HG02798 (cell line): ENCODE results near the gene NUMB.

Experiments
- ATAC-seq: cut with Tn5 transposase; IDR thresholded peaks from one replicate; pipeline ENCODE4 v1.9.1; 2021; ENCODE audit warnings: mild to moderate bottlenecking; ENCODE audit not compliant: unreplicated experiment, poor library complexity

NUMB gene

DNA sequence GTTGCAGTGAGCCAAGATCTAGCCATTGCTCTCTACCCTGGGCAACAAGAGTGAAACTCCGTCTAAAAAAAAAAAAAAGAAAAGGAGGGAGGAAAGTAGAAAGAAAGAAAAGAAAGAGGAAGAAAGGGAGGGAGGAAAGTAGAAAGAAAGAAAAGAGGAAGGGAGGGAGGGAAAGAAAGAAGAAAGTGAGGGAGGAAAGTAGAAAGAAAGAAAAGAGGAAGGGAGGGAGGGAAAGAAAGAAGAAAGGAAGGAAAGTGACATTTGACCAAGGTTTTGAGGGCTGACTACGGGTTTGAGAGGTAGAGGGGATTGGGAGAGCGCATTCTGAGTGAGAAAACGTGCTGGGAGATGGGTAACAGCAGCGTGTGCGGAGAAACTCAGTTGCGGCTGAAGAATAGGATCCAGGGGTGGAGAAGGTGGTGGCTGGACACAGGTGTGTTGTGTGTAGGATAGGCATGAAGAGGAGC is 221.6 kb downstream of the NUMB start:
- ATAC-seq = no peak

DNA sequence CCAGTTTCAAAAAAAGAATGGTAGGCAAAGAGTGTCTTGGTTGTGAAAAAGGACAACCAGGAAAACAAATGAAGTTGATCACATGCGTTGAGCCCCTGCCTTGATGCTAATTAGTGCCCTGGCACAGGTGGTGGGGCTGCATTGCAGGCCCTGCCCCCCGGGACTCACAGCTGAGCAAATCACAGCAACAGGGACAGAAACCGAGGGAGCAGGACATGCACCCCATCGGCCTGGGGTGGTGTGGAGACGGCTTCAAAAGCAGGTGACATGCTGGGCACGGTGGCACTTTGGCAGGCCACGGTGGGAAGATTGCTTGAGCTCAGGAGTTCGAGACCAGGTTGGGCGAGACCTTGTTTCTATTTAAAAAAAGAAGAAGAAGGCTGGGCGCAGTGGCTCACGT is 222.2 kb downstream of the NUMB start:
- no peak for ATAC-seq

DNA sequence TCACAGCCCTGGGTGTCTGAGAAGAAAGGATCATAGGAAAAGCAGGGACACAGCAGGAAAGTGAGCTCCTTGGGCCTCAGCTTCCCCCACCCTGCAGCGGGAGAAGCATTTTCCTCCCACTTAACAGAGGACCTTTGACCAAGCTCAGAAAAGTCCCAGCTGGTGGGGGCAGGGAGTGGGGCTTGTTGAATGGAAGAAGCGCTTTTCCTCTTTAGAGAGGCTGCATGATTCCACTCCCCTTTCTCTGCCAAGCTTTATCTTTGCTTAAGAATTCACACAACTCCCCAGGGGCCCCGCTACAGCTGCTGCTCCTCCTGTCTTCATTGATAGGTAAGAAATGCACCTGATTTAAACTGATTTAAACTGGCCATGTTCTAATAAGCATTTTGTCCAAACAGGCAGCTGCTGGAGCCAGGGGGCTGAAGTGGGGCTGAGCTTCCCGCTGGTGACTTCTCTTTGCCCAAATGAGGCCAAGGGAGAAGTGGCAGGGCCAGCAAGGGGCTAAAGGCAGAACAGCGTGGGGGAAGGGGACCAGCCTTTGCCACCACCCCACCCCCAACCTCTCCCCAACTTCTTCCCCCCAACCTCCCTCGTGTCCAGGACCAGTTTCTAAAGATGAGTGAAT is 222.7 kb downstream of the NUMB start:
- ATAC-seq = no peak

DNA sequence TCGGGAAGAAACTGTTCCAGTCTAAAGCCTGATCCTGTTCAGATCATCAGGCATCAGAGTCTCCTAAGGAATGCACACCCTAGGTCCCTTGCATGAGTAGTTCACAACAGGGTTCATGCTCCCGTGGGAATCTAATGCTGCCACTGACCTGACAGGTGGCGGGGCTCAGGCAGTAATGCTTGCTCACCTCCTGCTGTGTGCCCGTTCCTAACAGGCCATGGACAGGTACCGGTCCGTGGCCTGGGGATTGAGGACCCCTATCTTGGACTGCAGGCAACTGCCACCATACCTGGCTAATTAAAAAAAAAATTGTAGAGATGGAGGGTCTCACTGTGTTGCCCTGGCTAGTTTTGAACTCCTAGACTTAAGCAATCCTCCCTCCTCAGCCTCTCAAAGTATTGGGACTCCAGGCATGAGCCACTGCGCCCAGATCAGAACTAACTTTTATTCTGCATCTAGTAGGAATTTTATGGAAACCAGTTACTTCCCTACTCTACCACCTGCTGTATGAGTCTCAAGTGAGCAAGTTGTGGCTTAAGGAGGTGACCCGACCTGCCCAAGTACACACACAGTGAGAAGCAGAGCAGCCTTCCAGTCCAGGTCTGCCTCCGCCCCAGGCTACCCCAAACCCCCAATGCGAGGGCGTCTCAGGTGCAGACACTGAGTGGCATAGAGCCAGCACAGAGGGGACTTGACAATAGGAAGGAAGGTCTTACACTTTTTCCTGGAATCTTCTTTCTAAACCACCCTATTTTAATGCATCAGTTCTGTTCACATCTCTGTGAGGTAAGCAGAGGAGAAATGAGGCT is 223.6 kb downstream of the NUMB start:
- ATAC-seq = no peak

DNA sequence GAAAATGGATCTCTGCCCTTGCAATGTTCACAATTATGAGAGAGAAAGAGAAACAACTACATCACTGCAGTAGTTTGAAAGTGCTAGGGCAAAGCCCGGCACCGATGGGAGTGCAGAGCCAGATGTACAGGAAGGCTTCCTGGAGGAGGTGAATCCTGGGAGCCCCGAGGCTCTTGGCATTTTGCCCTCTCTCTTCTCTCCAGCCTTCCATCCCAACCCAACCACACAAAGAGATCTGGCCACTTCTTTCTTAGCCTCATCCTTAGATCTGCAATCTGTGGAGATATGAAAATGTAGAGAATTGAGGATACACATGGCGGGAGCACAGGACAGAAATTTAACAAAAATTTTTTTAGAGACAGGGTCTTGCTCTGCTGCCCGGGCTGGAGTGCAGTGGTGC is 224.3 kb downstream of the NUMB start:
- ATAC-seq = no peak

DNA sequence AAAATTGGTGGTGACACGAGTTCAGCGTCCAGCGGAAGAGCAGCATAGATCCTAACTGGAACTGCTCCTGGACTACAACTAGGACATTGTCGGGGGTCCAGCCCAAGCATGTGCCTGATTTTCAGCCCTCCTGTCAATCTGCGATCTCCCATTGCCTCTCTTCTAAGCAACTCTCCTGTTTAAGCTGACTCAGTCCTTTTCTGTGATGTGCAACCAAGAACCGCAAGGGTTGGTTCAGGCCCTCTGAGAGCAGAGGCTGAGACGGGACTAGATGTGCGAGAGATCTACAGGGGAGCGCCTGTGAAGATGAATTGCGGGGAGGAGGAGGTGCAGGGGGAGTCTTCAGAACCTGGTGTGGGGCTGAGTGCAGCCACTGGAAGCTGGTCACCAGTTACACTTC is 224.8 kb downstream of the NUMB start:
- no peak for ATAC-seq

DNA sequence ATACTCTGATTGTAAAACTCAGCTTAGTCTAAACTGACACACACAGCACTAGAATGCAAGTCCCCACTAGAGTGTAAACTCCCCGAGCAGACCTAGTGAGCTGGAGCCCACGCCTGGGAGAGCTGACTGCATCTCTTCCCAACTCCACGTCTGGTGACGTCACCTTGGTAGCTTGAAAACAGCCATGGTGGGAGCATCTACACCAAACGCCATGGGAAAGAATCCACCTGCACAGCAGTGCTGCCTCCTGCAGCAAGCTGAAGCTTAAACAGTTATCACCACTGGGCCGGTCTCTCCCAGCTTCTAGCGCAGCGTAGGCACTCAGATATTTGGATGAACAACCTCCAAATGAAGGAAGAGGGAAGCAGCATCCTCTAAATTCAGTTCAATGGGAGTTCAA is 225.4 kb downstream of the NUMB start:
- no peak for ATAC-seq

DNA sequence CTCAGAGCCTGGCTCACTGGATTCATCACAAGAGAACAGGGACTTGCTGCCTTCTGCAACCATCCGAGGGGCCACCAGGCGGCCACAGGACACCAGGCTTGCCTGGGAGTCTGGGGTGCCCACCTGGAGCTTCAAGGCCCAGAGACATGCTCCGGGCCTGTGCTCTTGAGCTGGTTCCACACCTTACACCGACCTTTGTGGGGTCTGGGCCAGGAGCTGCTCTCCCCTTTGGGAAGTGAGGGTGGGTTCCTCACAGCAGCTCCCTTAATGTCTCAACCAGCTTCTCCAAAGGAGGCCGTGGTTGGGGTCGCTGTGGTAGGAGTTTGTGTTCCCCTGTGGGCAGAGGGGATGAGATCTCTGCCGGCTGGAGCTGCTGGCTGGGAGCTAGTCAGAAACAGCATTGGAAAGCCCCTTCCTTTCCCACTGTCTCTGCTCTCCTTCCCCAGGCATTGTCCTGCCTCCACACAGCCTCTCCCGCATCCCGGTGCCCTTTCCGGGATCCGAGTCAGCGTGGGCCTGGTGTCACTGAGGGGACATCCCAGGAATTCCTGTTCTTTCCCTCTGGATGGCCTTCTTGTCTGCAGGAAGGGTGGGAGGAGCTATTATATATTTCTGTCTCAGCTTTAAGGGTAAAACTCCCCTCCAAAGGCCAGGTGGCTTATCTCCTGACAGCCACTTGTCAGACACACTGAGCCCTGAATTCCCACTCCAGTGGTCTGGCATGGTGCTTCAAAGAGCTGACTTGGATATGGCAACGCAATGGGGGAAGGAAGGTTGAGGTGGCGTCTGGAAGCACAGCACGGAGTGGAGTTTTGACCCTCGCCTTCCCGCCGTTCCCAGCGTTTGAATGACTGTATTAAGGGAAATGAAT is 226.1 kb downstream of the NUMB start:
- no peak for ATAC-seq

DNA sequence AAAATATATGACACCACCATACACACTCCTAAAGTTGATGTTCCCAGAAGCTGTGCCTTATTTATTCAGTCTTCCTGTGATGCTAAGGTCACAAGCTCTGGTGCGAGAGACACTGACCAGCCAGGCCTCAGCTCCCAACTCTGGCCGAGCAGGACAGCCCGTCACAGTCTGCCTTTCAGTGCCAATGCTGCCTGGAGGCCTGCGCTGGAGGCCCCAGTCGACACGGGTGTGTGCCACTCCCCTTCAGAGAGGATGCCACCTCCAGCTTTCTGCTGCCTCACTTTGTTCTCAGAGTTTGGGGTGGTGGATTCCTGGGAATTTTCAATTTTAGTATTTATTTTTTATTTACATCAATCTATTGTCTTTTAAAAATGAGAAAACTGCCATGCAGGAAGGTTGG is 228.3 kb downstream of the NUMB start:
- ATAC-seq = no peak

DNA sequence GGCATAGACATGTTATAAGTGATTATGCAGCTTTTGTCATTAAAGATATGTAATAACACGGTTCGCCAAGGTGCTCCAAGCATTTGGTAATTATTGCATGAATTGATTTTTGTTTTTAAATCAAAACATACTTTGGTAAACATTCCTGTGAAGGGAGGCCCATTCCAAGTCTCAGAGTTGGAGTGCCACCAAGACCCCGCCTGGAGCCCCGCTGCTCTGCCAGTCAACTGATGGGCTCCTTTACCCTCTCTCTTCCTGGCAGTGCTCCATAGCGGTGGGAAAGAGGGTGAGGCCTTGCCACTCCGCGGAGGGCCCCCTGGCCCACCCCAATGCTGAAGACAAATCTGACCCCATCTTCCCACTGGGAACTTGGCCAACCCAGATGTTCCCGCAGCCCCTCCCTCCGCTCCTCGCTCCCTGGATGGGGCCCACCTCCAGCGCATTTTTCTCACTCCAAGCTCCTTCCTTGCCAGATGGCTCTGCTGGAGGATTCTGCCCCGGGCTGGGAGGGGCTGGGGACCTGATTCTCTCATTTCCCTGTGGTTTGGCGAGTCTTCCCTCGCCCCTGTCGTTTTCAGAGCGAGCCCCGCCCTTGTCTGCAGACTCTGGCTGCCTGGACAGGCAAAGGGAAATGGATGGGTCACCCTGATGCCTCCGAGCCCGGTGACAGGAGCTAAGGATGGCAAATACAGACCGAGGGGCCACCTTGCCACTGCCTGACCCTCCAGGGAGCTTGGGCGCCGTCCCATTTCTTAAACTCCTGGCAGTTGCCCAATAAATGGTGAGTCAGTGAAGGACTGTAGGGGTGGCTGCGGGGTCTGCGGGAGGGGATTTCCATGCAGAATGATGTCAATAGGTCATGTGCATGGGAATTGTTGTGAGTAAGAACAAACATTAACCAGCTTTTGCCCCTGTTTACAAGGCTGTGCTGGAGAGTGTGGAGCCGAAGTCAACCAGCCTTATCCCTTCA is 230.2 kb downstream of the NUMB start:
- no peak for ATAC-seq

DNA sequence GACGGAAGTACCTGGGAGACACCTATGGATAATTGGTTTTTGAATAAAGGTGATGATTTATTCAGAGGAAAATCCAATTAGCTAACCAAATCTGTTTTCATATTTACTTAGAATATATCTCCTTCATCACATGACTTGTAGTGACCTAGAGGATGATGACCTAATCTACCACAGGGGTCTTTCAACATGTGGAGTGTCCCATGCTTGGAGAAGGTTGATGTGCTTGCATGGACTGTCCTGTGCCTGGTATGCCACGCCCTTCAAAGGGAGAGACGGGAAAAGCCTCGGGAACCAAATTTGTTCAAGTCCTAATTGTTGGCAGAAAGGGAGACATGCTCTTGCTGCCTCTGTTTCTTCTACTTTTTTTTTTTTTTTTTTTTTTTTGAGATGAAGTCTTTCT is 232.8 kb downstream of the NUMB start:
- ATAC-seq = no peak
